ENCODE results near the gene SEC14L3.

Gene SEC14L3

GRCh38 chr22:30471616-30472318 is at the start of gene SEC14L3:
Gene SEC14L3 (minus strand): TSS chr22:30472017. CDS start chr22:30471958, 59 bp downstream.
- in situ Hi-C loops (cut with MboI; ENCODE audit: low sequenced_read_pairs) = no loop called here

GRCh38 chr22:30519842-30520425 is 48.1 kb upstream of the SEC14L3 start:
- in situ Hi-C loops (cut with MboI; ENCODE audit: low sequenced_read_pairs) = no loop called here

- in situ Hi-C loops (cut with MboI; ENCODE audit: low sequenced_read_pairs) = no loop called here
Observed at GRCh38 chr22:30516731-30517130, 44.9 kb upstream of the SEC14L3 start.

- in situ Hi-C loops (cut with MboI; ENCODE audit: low sequenced_read_pairs) = no loop called here
Observed at GRCh38 chr22:30516273-30516672, 44.5 kb upstream of the SEC14L3 start.

GRCh38 chr22:30514252-30514651 is 42.4 kb upstream of the SEC14L3 start:
- in situ Hi-C loops (cut with MboI; ENCODE audit: low sequenced_read_pairs) = no loop called here

- in situ Hi-C loops (cut with MboI; ENCODE audit: low sequenced_read_pairs) = no loop called here
Observed at GRCh38 chr22:30513462-30513861, 41.6 kb upstream of the SEC14L3 start.

GRCh38 chr22:30511911-30512310 is 40.1 kb upstream of the SEC14L3 start:
- in situ Hi-C loops (cut with MboI; ENCODE audit: low sequenced_read_pairs) = no loop called here

- in situ Hi-C loops (cut with MboI; ENCODE audit: low sequenced_read_pairs) = no loop called here
Observed at GRCh38 chr22:30511109-30511508, 39.3 kb upstream of the SEC14L3 start.

GRCh38 chr22:30508216-30508615 is 36.4 kb upstream of the SEC14L3 start:
- in situ Hi-C loops (cut with MboI; ENCODE audit: low sequenced_read_pairs) = no loop called here

- in situ Hi-C loops (cut with MboI; ENCODE audit: low sequenced_read_pairs) = no loop called here
Observed at GRCh38 chr22:30507670-30508069, 35.9 kb upstream of the SEC14L3 start.

- in situ Hi-C loops (cut with MboI; ENCODE audit: low sequenced_read_pairs) = no loop called here
Observed at GRCh38 chr22:30506507-30506968, 34.7 kb upstream of the SEC14L3 start.

GRCh38 chr22:30503551-30503950 is 31.7 kb upstream of the SEC14L3 start:
- in situ Hi-C loops (cut with MboI; ENCODE audit: low sequenced_read_pairs) = no loop called here

- in situ Hi-C loops (cut with MboI; ENCODE audit: low sequenced_read_pairs) = no loop called here
Observed at GRCh38 chr22:30502911-30503310, 31.1 kb upstream of the SEC14L3 start.

- in situ Hi-C loops (cut with MboI; ENCODE audit: low sequenced_read_pairs) = no loop called here
Observed at GRCh38 chr22:30502153-30502552, 30.3 kb upstream of the SEC14L3 start.

GRCh38 chr22:30500628-30501027 is 28.8 kb upstream of the SEC14L3 start:
- in situ Hi-C loops (cut with MboI; ENCODE audit: low sequenced_read_pairs) = no loop called here

GRCh38 chr22:30497466-30498150 is 25.8 kb upstream of the SEC14L3 start:
- in situ Hi-C loops (cut with MboI; ENCODE audit: low sequenced_read_pairs) = no loop called here

GRCh38 chr22:30495041-30495784 is 23.4 kb upstream of the SEC14L3 start:
- in situ Hi-C loops (cut with MboI; ENCODE audit: low sequenced_read_pairs) = no loop called here

GRCh38 chr22:30492144-30492543 is 20.3 kb upstream of the SEC14L3 start:
- in situ Hi-C loops (cut with MboI; ENCODE audit: low sequenced_read_pairs) = no loop called here

GRCh38 chr22:30491381-30491780 is 19.6 kb upstream of the SEC14L3 start:
- in situ Hi-C loops (cut with MboI; ENCODE audit: low sequenced_read_pairs) = no loop called here

- in situ Hi-C loops (cut with MboI; ENCODE audit: low sequenced_read_pairs) = no loop called here
Observed at GRCh38 chr22:30490399-30490798, 18.6 kb upstream of the SEC14L3 start.

GRCh38 chr22:30488121-30488520 is 16.3 kb upstream of the SEC14L3 start:
- in situ Hi-C loops (cut with MboI; ENCODE audit: low sequenced_read_pairs) = no loop called here

Data from hTERT RPE-1 (cell line).